HEK293T (cell line): ENCODE results near the gene DCDC1.

Experiments used
- FOXA1 ChIP-seq: fragments of 450-650 bp; IDR thresholded peaks from 2 replicates; pipeline ENCODE4 v1.6.1; 2016; ENCODE audit warnings: mild to moderate bottlenecking
- FOXK2 ChIP-seq: fragments of 450-650 bp; IDR thresholded peaks from 2 replicates; pipeline ENCODE4 v1.6.1; 2016; ENCODE audit warnings: mild to moderate bottlenecking
- FOXM1 ChIP-seq: fragments of 450-650 bp; IDR thresholded peaks from 2 replicates; pipeline ENCODE4 v1.6.1; 2017; ENCODE audit warnings: mild to moderate bottlenecking, borderline replicate concordance
- L3MBTL2 ChIP-seq: fragments of 450-650 bp; conservative IDR thresholded peaks from 2 replicates; pipeline ENCODE4 v1.6.1; 2016; ENCODE audit warnings: mild to moderate bottlenecking
- LEF1 ChIP-seq: fragments of 450-650 bp; IDR thresholded peaks from 2 replicates; pipeline ENCODE4 v1.6.1; 2017; ENCODE audit warnings: mild to moderate bottlenecking, borderline replicate concordance
- TARDBP ChIP-seq: fragments of 450-650 bp; IDR thresholded peaks from 2 replicates; pipeline ENCODE4 v1.6.1; 2016

DNA sequence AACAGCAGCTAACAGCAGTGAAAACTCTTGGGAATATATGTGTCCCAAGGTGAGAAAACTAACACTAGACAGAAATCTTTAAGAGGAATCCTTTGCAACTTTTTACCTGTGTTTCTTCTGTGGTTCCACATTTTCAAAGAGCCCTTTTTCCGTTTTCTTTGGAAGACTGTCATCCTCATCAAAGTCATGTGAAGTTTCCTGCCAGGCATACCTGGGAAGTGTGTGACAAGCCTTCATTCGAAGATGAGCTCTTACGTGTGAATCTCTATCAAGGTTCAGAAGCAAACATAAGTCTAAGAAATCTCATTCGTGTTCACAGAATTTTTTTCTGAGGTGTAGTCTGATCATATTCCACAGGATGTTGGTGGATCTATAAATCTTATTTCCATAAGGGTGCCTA lies 452.8 kb downstream of the DCDC1 start:
- TF ChIP-seq LEF1 (no peak), FOXA1 (no peak), TARDBP (no peak), FOXM1 (no peak), FOXK2 (no peak), L3MBTL2 (no peak)
